ENCODE data around the gene KRTAP10-3. TPM values are rescaled to one million over a fixed set of nuclear protein-coding genes. Genes with fewer than 3 reads are reported as not detected.

Gene KRTAP10-3
- total RNA-seq, 1 experiment from 2014 or later = not detected

GRCh38 chr21:44557491-44558328 is 885 bp downstream of the KRTAP10-3 start:
- H3K27me3 ChIP-seq (ENCODE audit: control insufficient read depth, insufficient read depth, low read length) = no peaks in the 10 kb centered on the region
- H3K36me3 ChIP-seq (ENCODE audit: control insufficient read depth, insufficient read depth, low read length) = no peaks in the 10 kb centered on the region
- in situ Hi-C loops (cut with HindIII; ENCODE audit: low pct_unique_long_range_greater_than_20kb, low sequenced_read_pairs) = no loop called here
- TF ChIP-seq POLR2AphosphoS5 (IDR thresholded peaks at IDR 0.05; ENCODE audit: low read depth, low read length) (no peak), SIN3A (IDR thresholded peaks at IDR 0.05; ENCODE audit: borderline replicate concordance, insufficient read depth, low read depth, low read length) (no peak), REST (IDR thresholded peaks at IDR 0.05; ENCODE audit: insufficient read depth in 1 of 2, low read depth in 2 of 2, low read length in 1 of 2) (no peak)
- POLR2A ChIA-PET = no interaction called here
- no peaks in the 10 kb centered on the region for H3K9me3 ChIP-seq (ENCODE audit: control insufficient read depth, insufficient read depth, low read depth, low read length)
- intact Hi-C loops (cut with micrococcal nuclease; ENCODE audit: unreplicated experiment) = no loop called here
- BruUV-seq (replicated peaks) = no TSS peak
- CTCF ChIA-PET = no interaction called here
- H3K4me1 ChIP-seq (ENCODE audit: control insufficient read depth, insufficient read depth, low read length) = no peaks in the 10 kb centered on the region
- H3K27ac ChIP-seq (ENCODE audit: low read length) = no peak overlapping the region
- DNase-seq (ENCODE audit: low read depth, low spot score) = no peak
- no peak overlapping the region for H3K4me3 ChIP-seq (ENCODE audit: low read depth in 2 of 2, low read length in 2 of 2)
- ATAC-seq = no peak

GRCh38 chr21:44556879-44557278 is 1.7 kb downstream of the KRTAP10-3 start:
- CTCF ChIA-PET = no interaction called here
- Histone ChIP-seq H3K4me1 (ENCODE audit: control insufficient read depth, insufficient read depth, low read length) (no peaks in the 10 kb centered on the region), H3K27ac (ENCODE audit: low read length) (no peak overlapping the region), H3K4me3 (ENCODE audit: low read depth in 2 of 2, low read length in 2 of 2) (no peak overlapping the region), H3K36me3 (ENCODE audit: control insufficient read depth, insufficient read depth, low read length) (no peaks in the 10 kb centered on the region), H3K9me3 (ENCODE audit: control insufficient read depth, insufficient read depth, low read depth, low read length) (no peaks in the 10 kb centered on the region), H3K27me3 (ENCODE audit: control insufficient read depth, insufficient read depth, low read length) (no peaks in the 10 kb centered on the region)
- TF ChIP-seq POLR2AphosphoS5 (IDR thresholded peaks at IDR 0.05; ENCODE audit: low read depth, low read length) = no peak
- no peak for TF ChIP-seq SIN3A (IDR thresholded peaks at IDR 0.05; ENCODE audit: borderline replicate concordance, insufficient read depth, low read depth, low read length)
- TF ChIP-seq TCF7L2 (IDR thresholded peaks at IDR 0.05; ENCODE audit: low read depth, low read length) = no peak
- no peak for TF ChIP-seq REST (IDR thresholded peaks at IDR 0.05; ENCODE audit: insufficient read depth in 1 of 2, low read depth in 2 of 2, low read length in 1 of 2)
- TF ChIP-seq CTCF (IDR thresholded peaks at IDR 0.05) = no peak
- no TSS peak for BruUV-seq (replicated peaks)
- POLR2A ChIA-PET = no interaction called here
- no peak for DNase-seq (ENCODE audit: low read depth, low spot score)
- in situ Hi-C loops (cut with HindIII; ENCODE audit: low pct_unique_long_range_greater_than_20kb, low sequenced_read_pairs) (no loop called here), intact Hi-C loops (cut with micrococcal nuclease; ENCODE audit: unreplicated experiment) (no loop called here)
- no peak for ATAC-seq
